Spinal cord (tissue), 10 donors: ENCODE results near the gene UBXN7. TPM values are rescaled to one million over a fixed set of nuclear protein-coding genes. Genes with fewer than 3 reads are reported as not detected.
A peak's percentile ranks its signal among the peaks of the same experiment; 100 is the strongest.
"Not testable (repeated sequence)": the region's sequence is repeated elsewhere in the genome, so short reads cannot be mapped to it uniquely, and the experiment has no call there.

Experiments used
- DNase-seq, 6 donors: peaks; one replicate each; pipeline versions ENCODE4 v3.0.0 to v3.0.0-alpha.2; 2013 to 2015; ENCODE audit warnings: low spot score in 6 of 6, low read depth in 4 of 6
- H3K27ac ChIP-seq: one replicate; pipeline ENCODE4 v1.5.1; 2013; ENCODE audit warnings: low read depth, low read length, control low read depth
- H3K27me3 ChIP-seq: one replicate; pipeline ENCODE4 v1.6.1; 2013; ENCODE audit warnings: low read length; ENCODE audit not compliant: control insufficient read depth, insufficient read depth
- H3K36me3 ChIP-seq: one replicate; pipeline ENCODE4 v1.6.1; 2013; ENCODE audit warnings: low read length; ENCODE audit not compliant: control insufficient read depth, insufficient read depth
- H3K4me1 ChIP-seq: one replicate; pipeline ENCODE4 v1.6.1; 2013; ENCODE audit warnings: low read length; ENCODE audit not compliant: control insufficient read depth, insufficient read depth
- H3K4me3 ChIP-seq: one replicate; pipeline ENCODE4 v1.5.1; 2013; ENCODE audit warnings: low read depth, low read length, control low read depth
- H3K9me3 ChIP-seq: one replicate; pipeline ENCODE4 v1.6.1; 2013; ENCODE audit warnings: low read length; ENCODE audit not compliant: control insufficient read depth, insufficient read depth
- WGBS: methylation state at CpG from one replicate; pipeline ENCODE4 v1.1.5; 2013; ENCODE audit warnings: missing lambda C conversion rate; ENCODE audit not compliant: insufficient coverage; 5-methylcytosine and 5-hydroxymethylcytosine counted together
- polyA plus RNA-seq, 2 donors: library from polyadenylated mRNA; unstranded; fragments of 120-200 nt; gene quantifications; one replicate each; pipeline ENCODE4 v1.2.1, GENCODE V29; 2013; ENCODE audit not compliant: insufficient read length in 2 of 2
- small RNA-seq: library from RNA; depleted of rRNA; stranded (forward); fragments of <200 nt; gene quantifications from one replicate; pipeline ENCODE3, GENCODE V24; 2014; ENCODE audit warnings: low replicate concordance
- total RNA-seq, 2 donors: library from RNA; depleted of rRNA in 1 of 2; stranded (reverse); fragments of 120-200 nt in 1 of 2; fragments of >200 nt in 1 of 2; gene quantifications; one replicate each; pipeline versions ENCODE4 v1.2.3 to v1.2.4, GENCODE V29; 2013 to 2014
- donor health status: healthy.

Gene UBXN7
- total and polyA plus RNA-seq, 4 donors, result 21.8 to 43.4 (median 26.6) TPM

DNA sequence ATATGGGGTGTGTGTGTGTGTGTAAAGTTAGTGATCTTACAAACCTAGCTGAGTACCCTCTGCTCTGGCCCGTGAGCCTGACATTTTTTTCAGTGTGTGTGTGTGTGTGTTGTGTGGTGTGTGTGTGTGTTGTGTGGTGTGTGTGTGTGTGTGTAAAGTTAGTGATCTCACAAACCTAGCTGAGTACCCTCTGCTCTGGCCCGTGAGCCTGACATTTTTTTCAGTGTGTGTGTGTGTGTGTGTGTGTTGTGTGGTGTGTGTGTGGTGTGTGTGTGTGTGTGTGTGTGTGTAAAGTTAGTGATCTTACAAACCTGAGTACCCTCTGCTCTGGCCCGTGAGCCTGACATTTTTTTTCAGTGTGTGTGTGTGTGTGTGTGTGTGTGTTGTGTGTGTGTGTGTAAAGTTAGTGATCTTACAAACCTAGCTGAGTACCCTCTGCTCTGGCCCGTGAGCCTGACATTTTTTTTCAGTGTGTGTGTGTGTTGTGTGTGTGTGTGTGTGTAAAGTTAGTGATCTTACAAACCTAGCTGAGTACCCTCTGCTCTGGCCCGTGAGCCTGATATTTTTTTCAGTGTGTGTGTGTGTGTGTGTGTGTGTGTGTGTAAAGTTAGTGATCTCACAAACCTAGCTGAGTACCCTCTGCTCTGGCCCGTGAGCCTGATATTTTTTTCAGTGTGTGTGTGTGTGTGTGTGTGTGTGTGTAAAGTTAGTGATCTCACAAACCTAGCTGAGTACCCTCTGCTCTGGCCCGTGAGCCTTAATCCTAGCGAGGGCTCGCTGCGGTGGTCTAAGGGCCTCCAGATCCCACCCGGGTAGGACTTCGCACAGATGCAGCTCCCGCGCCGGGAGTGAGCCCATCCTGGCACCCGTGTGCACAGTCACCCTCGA lies 115.2 kb downstream of the UBXN7 start:
- 5% methylated on average over 12 of the region's 17 CpGs for WGBS
- Histone ChIP-seq H3K27ac (peak overlapping the region; percentile 92), H3K4me3 (peak overlapping the region; percentile 72), H3K4me1 (peaks cover 10% of the 10 kb centered on the region), H3K36me3 (peaks cover 18% of the 10 kb centered on the region)
- peak in 2 of 6 donors; percentile 53 to 94 for DNase-seq
- H3K27me3 ChIP-seq, H3K9me3 ChIP-seq: not testable (repeated sequence)

GRCh38 chr3:196315821-196316220 lies 116.4 kb downstream of the UBXN7 start:
- no CpG with 5 or more reads among the region's 1 CpG for WGBS
- no peak for DNase-seq
- H3K4me1 ChIP-seq, result peaks cover 10% of the 10 kb centered on the region
- H3K36me3 ChIP-seq, result peaks cover 22% of the 10 kb centered on the region
- no peaks in the 10 kb centered on the region for H3K9me3 ChIP-seq
- H3K4me3 ChIP-seq, result no peak overlapping the region
- H3K27me3 ChIP-seq, result no peaks in the 10 kb centered on the region
- no peak overlapping the region for H3K27ac ChIP-seq

DNA sequence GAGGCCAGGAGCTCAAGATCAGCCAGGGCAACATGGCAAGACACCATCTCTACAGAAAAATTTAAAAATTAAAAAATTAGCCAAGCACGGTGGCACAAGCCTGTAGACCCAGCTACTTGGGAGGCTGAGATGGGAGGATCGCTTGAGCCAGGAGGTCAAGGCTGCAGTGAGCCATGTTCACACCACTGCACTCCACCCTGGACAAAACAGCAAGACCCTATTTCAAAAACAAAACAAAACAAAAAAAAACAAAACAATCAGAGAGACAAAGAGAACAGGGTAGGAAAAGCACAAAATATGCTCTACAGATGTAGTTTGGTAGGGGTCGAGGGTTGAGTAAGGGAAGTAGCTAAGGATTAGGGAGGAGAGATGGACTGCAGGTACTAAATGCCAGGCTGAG lies 117.6 kb downstream of the UBXN7 start:
- 93% methylated on average over 3 of the region's 3 CpGs for WGBS
- no peak for DNase-seq
- H3K4me1 ChIP-seq, result peaks cover 10% of the 10 kb centered on the region
- H3K9me3 ChIP-seq, result no peaks in the 10 kb centered on the region
- H3K27me3 ChIP-seq, result no peaks in the 10 kb centered on the region
- H3K4me3 ChIP-seq, result no peak overlapping the region
- peaks cover 22% of the 10 kb centered on the region for H3K36me3 ChIP-seq
- H3K27ac ChIP-seq, result no peak overlapping the region

GRCh38 chr3:196314086-196314485 lies 118.1 kb downstream of the UBXN7 start:
- not testable (repeated sequence) for H3K9me3 ChIP-seq, H3K4me1 ChIP-seq, H3K4me3 ChIP-seq, DNase-seq, H3K27ac ChIP-seq, H3K27me3 ChIP-seq
- 87% methylated on average over 4 of the region's 7 CpGs for WGBS
- peaks cover 22% of the 10 kb centered on the region for H3K36me3 ChIP-seq

DNA sequence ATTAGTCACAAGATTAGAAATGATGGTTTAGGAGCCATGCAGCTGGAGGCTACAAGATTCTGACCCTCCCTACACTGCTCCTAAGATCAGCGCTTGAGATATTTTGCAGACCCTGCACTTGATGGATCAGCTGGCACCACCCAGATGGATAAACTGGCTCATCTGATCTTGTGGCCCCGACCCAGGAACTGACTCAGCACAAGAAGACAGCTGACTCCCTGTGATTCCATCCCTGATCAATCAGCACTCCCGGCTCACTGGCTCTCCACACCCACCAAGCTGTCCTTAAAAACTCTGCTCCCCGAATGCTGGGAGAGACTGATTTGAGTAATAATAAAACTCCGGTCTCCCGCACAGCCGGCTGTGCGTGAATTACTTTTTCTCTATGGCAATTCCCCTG lies 129.3 kb downstream of the UBXN7 start:
- H3K4me1 ChIP-seq, DNase-seq, H3K4me3 ChIP-seq, H3K27ac ChIP-seq, H3K9me3 ChIP-seq, H3K27me3 ChIP-seq: not testable (repeated sequence)
- 68% methylated on average over 4 of the region's 8 CpGs for WGBS
- peaks cover 51% of the 10 kb centered on the region for H3K36me3 ChIP-seq

DNA sequence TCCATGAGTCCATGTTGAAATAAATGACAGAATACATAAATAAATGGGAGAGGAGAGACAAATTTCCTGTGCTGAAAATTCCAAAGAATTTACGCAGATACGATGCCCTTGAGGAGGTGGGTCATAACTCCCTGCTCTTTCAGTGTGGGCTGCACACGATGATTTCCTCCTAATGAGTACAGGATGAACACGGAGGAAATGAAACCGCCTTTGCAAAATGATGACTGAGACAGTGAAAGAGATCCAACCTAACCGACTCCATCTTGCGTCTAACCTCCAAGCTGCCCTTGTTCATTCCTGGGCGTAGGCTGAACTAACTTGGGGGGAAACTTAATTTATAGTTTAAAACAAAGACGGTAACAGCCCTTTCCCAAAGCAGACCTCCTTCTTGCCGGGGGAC lies 129.7 kb downstream of the UBXN7 start:
- not testable (repeated sequence) for H3K9me3 ChIP-seq, H3K27me3 ChIP-seq, H3K4me1 ChIP-seq, H3K4me3 ChIP-seq, H3K27ac ChIP-seq, DNase-seq
- peaks cover 51% of the 10 kb centered on the region for H3K36me3 ChIP-seq
- WGBS, result 93% methylated on average over 2 of the region's 10 CpGs

GRCh38 chr3:196298521-196298920 lies 133.7 kb downstream of the UBXN7 start:
- 100% methylated on average over 1 of the region's 2 CpGs for WGBS
- DNase-seq, result no peak
- Histone ChIP-seq H3K9me3 (no peaks in the 10 kb centered on the region), H3K4me1 (no peaks in the 10 kb centered on the region), H3K27ac (no peak overlapping the region), H3K36me3 (peaks cover 41% of the 10 kb centered on the region), H3K4me3 (no peak overlapping the region), H3K27me3 (no peaks in the 10 kb centered on the region)

Small RNA genes lying within 50 kb of the gene (small RNA-seq; reads per million reads assigned to genes)
- gene AC069257.2, result not detected
- not detected for gene AC083822.1
- gene AC117490.1, result not detected
- not detected for gene RN7SL434P
- not detected for gene RN7SL738P
- gene RNU6-1279P, result not detected
- gene RNU6-910P, result not detected

Other genes starting within 250 kb of the UBXN7 start
- gene ZDHHC19, start 221.0 kb downstream of the UBXN7 start, total RNA-seq, result under 1 TPM; 0.30 to 0.77 TPM
- gene ZDHHC19, start 221.0 kb downstream of the UBXN7 start, polyA plus RNA-seq, result 1 to 10 TPM; 1.2 to 2.5 TPM
- under 1 TPM; 0.33 to 0.69 TPM for gene SLC51A, start 215.9 kb downstream of the UBXN7 start, total RNA-seq
- 10 to 100 TPM in 1 of 2 donors, 1 to 10 TPM in 1; 8.6 to 15.4 TPM for gene SLC51A, start 215.9 kb downstream of the UBXN7 start, polyA plus RNA-seq
- 10 to 100 TPM; 38.1 to 41.7 TPM for gene PCYT1A, start 144.7 kb downstream of the UBXN7 start, total RNA-seq
- 10 to 100 TPM; 30.4 to 39.5 TPM for gene PCYT1A, start 144.7 kb downstream of the UBXN7 start, polyA plus RNA-seq
- 10 to 100 TPM in 1 of 2 donors, 1 to 10 TPM in 1; 7.9 to 35.2 TPM for gene DYNLT2B, start 114.2 kb downstream of the UBXN7 start, total RNA-seq
- gene DYNLT2B, start 114.2 kb downstream of the UBXN7 start, polyA plus RNA-seq, result 10 to 100 TPM; 65.5 to 76.7 TPM
- gene TM4SF19, start 94.0 kb downstream of the UBXN7 start, total RNA-seq, result not detected
- under 1 TPM in 1 of 2 donors, not detected in 1; 0.57 TPM for gene TM4SF19, start 94.0 kb downstream of the UBXN7 start, polyA plus RNA-seq
- gene RNF168, start 71.3 kb upstream of the UBXN7 start, total RNA-seq, result 10 to 100 TPM; 19.4 to 20.6 TPM
- gene RNF168, start 71.3 kb upstream of the UBXN7 start, polyA plus RNA-seq, result 10 to 100 TPM; 13.2 to 13.5 TPM
- gene SMCO1, start 82.9 kb upstream of the UBXN7 start, total RNA-seq, result not detected
- gene SMCO1, start 82.9 kb upstream of the UBXN7 start, polyA plus RNA-seq, result under 1 TPM in 1 of 2 donors, not detected in 1; 0.23 TPM
- gene WDR53, start 136.1 kb upstream of the UBXN7 start, total RNA-seq, result 1 to 10 TPM; 5.9 to 10.0 TPM
- gene WDR53, start 136.1 kb upstream of the UBXN7 start, polyA plus RNA-seq, result 10 to 100 TPM; 11.5 to 16.8 TPM
- gene FBXO45, start 136.2 kb upstream of the UBXN7 start, total RNA-seq, result 10 to 100 TPM; 12.6 to 31.3 TPM
- 10 to 100 TPM; 21.7 to 26.0 TPM for gene FBXO45, start 136.2 kb upstream of the UBXN7 start, polyA plus RNA-seq
- gene NRROS, start 207.3 kb upstream of the UBXN7 start, total RNA-seq, result 1 to 10 TPM; 3.0 to 3.2 TPM
- gene NRROS, start 207.3 kb upstream of the UBXN7 start, polyA plus RNA-seq, result 1 to 10 TPM; 3.4 to 4.3 TPM